ENCODE measurements around the gene OR5I1. TPM values are rescaled to one million over a fixed set of nuclear protein-coding genes. Genes with fewer than 3 reads are reported as not detected.

The OR5I1 gene
- total and polyA plus RNA-seq, 8 donors = not detected

Other genes with a start within 250 kb of the OR5I1 start
- gene OR5D13, start 163.0 kb downstream of the OR5I1 start, total RNA-seq = under 1 TPM in 1 of 5 donors, not detected in 4; 0.73 TPM
- gene OR5D13, start 163.0 kb downstream of the OR5I1 start, polyA plus RNA-seq = not detected
- gene OR5D14, start 140.8 kb downstream of the OR5I1 start, total RNA-seq = not detected
- not detected for gene OR5D14, start 140.8 kb downstream of the OR5I1 start, polyA plus RNA-seq
- gene OR5L1, start 125.0 kb downstream of the OR5I1 start, total RNA-seq = under 1 TPM in 1 of 5 donors, not detected in 4; 0.37 TPM
- not detected for gene OR5L1, start 125.0 kb downstream of the OR5I1 start, polyA plus RNA-seq
- not detected for gene OR5D18, start 116.8 kb downstream of the OR5I1 start, total RNA-seq
- gene OR5D18, start 116.8 kb downstream of the OR5I1 start, polyA plus RNA-seq = not detected
- not detected for gene OR5L2, start 109.2 kb downstream of the OR5I1 start, total RNA-seq
- not detected for gene OR5L2, start 109.2 kb downstream of the OR5I1 start, polyA plus RNA-seq
- gene OR5D16, start 97.6 kb downstream of the OR5I1 start, total RNA-seq = not detected
- gene OR5D16, start 97.6 kb downstream of the OR5I1 start, polyA plus RNA-seq = not detected
- gene TRIM51, start 53.1 kb downstream of the OR5I1 start, total RNA-seq = not detected
- not detected for gene TRIM51, start 53.1 kb downstream of the OR5I1 start, polyA plus RNA-seq
- not detected for gene OR5W2, start 21.8 kb downstream of the OR5I1 start, total RNA-seq
- not detected for gene OR5W2, start 21.8 kb downstream of the OR5I1 start, polyA plus RNA-seq
- not detected for gene OR10AG1, start 33.5 kb upstream of the OR5I1 start, total RNA-seq
- not detected for gene OR10AG1, start 33.5 kb upstream of the OR5I1 start, polyA plus RNA-seq
- not detected for gene OR5F1, start 58.2 kb upstream of the OR5I1 start, total RNA-seq
- not detected for gene OR5F1, start 58.2 kb upstream of the OR5I1 start, polyA plus RNA-seq
- gene OR5AS1, start 91.3 kb upstream of the OR5I1 start, total RNA-seq = not detected
- gene OR5AS1, start 91.3 kb upstream of the OR5I1 start, polyA plus RNA-seq = not detected
- not detected for gene OR8I2, start 156.9 kb upstream of the OR5I1 start, total RNA-seq
- not detected for gene OR8I2, start 156.9 kb upstream of the OR5I1 start, polyA plus RNA-seq
- not detected for gene OR8H2, start 167.3 kb upstream of the OR5I1 start, total RNA-seq
- not detected for gene OR8H2, start 167.3 kb upstream of the OR5I1 start, polyA plus RNA-seq
- gene OR8H3, start 186.0 kb upstream of the OR5I1 start, total RNA-seq = not detected
- gene OR8H3, start 186.0 kb upstream of the OR5I1 start, polyA plus RNA-seq = not detected
- not detected for gene OR8J3, start 203.8 kb upstream of the OR5I1 start, total RNA-seq
- gene OR8J3, start 203.8 kb upstream of the OR5I1 start, polyA plus RNA-seq = not detected
- gene OR8K5, start 223.9 kb upstream of the OR5I1 start, total RNA-seq = not detected
- not detected for gene OR8K5, start 223.9 kb upstream of the OR5I1 start, polyA plus RNA-seq
- not detected for gene OR5J2, start 240.2 kb upstream of the OR5I1 start, total RNA-seq
- gene OR5J2, start 240.2 kb upstream of the OR5I1 start, polyA plus RNA-seq = not detected

All from stomach (tissue), 8 donors.